Colon (tissue), 2 donors: ENCODE measurements around the gene FBH1.
"Not testable (repeated sequence)": the region's sequence is repeated elsewhere in the genome, so short reads cannot be mapped to it uniquely, and the experiment has no call there.

Experiments used
- FAIRE-seq: peaks from 2 replicates; lab custom pipeline; 2012; peaks lifted over from hg19 to GRCh38; lab: Jason Lieb, UNC
- donor health status: control.
- donor health status: control.

FBH1 gene

GRCh38 chr10:5889624-5890451, at the start of gene FBH1, which contains the start of gene ANKRD16:
TSS of gene FBH1 (plus strand) at chr10:5890243. CDS start at chr10:5890346, 103 bp downstream.
TSS of gene ANKRD16 (minus strand) at chr10:5889893. CDS start at chr10:5889354, 539 bp downstream.
- no peak for FAIRE-seq

GRCh38 chr10:5840314-5841307, 49.4 kb upstream of the FBH1 start:
- FAIRE-seq, result no peak

- no peak for FAIRE-seq
Observed at GRCh38 chr10:5841965-5842364, 48.1 kb upstream of the FBH1 start.

- FAIRE-seq, result no peak
Observed at GRCh38 chr10:5843686-5844344, 46.2 kb upstream of the FBH1 start.

GRCh38 chr10:5844345-5845055, 45.5 kb upstream of the FBH1 start:
- no peak for FAIRE-seq

- not testable (repeated sequence) for FAIRE-seq
Observed at GRCh38 chr10:5846667-5847066, 43.4 kb upstream of the FBH1 start.

GRCh38 chr10:5854131-5854475, 35.9 kb upstream of the FBH1 start:
- FAIRE-seq, result no peak

- FAIRE-seq, result no peak
Observed at GRCh38 chr10:5855979-5856700, 33.9 kb upstream of the FBH1 start.

GRCh38 chr10:5856701-5857004, 33.4 kb upstream of the FBH1 start:
- FAIRE-seq, result no peak

GRCh38 chr10:5858811-5859210, 31.2 kb upstream of the FBH1 start:
- no peak for FAIRE-seq

GRCh38 chr10:5860066-5860465, 30.0 kb upstream of the FBH1 start:
- FAIRE-seq, result no peak

- FAIRE-seq, result no peak
Observed at GRCh38 chr10:5862360-5862961, 27.6 kb upstream of the FBH1 start.

- FAIRE-seq, result not testable (repeated sequence)
Observed at GRCh38 chr10:5862981-5863685, 26.9 kb upstream of the FBH1 start.

GRCh38 chr10:5866451-5867081, 23.5 kb upstream of the FBH1 start:
- FAIRE-seq, result not testable (repeated sequence)

GRCh38 chr10:5867091-5867615, 22.9 kb upstream of the FBH1 start:
- FAIRE-seq, result not testable (repeated sequence)

GRCh38 chr10:5868383-5868782, 21.7 kb upstream of the FBH1 start:
- FAIRE-seq, result not testable (repeated sequence)

- no peak for FAIRE-seq
Observed at GRCh38 chr10:5869156-5869555, 20.9 kb upstream of the FBH1 start.

- FAIRE-seq, result no peak
Observed at GRCh38 chr10:5871596-5871995, 18.4 kb upstream of the FBH1 start.

- FAIRE-seq, result no peak
Observed at GRCh38 chr10:5873515-5873995, 16.5 kb upstream of the FBH1 start.
